Measurements from ENCODE around the gene FSTL4. TPM values are rescaled to one million over a fixed set of nuclear protein-coding genes. Genes with fewer than 3 reads are reported as not detected.

Gene FSTL4
- polyA plus RNA-seq, 1 donor from 2014 or later, result 0.57 TPM

DNA sequence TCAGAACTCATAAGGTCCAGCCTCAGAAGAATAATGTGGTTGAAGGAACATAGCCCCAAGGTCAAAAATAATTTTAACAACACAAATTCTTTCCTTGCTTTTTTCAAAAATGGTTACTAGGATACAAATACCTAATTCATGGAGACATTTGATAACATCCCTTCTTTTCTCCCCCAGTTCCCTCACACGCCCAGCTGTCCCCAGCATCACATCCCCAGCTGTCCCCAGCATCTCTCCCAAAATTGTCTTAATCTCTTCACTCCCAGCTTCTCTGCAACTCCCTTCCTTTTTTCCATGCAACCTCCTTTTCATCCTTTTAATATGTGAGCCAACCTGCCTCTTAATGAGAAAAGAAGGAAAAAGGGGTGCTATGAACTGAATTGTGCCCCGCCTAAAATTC, 77.8 kb downstream of the FSTL4 start:
- TF ChIP-seq POLR2AphosphoS5 (IDR thresholded peaks at IDR 0.05), result no peak
- no peak for TF ChIP-seq SMC3 (conservative IDR thresholded peaks at IDR 0.05; ENCODE audit: poor library complexity)
- TF ChIP-seq TAF1 (IDR thresholded peaks at IDR 0.05; ENCODE audit: low read depth), result no peak
- TF ChIP-seq, protein P1, sequence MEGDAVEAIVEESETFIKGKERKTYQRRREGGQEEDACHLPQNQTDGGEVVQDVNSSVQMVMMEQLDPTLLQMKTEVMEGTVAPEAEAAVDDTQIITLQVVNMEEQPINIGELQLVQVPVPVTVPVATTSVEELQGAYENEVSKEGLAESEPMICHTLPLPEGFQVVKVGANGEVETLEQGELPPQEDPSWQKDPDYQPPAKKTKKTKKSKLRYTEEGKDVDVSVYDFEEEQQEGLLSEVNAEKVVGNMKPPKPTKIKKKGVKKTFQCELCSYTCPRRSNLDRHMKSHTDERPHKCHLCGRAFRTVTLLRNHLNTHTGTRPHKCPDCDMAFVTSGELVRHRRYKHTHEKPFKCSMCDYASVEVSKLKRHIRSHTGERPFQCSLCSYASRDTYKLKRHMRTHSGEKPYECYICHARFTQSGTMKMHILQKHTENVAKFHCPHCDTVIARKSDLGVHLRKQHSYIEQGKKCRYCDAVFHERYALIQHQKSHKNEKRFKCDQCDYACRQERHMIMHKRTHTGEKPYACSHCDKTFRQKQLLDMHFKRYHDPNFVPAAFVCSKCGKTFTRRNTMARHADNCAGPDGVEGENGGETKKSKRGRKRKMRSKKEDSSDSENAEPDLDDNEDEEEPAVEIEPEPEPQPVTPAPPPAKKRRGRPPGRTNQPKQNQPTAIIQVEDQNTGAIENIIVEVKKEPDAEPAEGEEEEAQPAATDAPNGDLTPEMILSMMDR (IDR thresholded peaks at IDR 0.05; ENCODE audit: poor library complexity, severe bottlenecking), result no peak
- TF ChIP-seq RAD21 (conservative IDR thresholded peaks at IDR 0.05), result no peak
- TF ChIP-seq MXI1 (conservative IDR thresholded peaks at IDR 0.05; ENCODE audit: poor library complexity, severe bottlenecking), result no peak
- no peak for TF ChIP-seq EZH2 (IDR thresholded peaks at IDR 0.05; ENCODE audit: borderline replicate concordance, insufficient read depth, low read length, poor library complexity, severe bottlenecking)
- TF ChIP-seq, protein P2, sequence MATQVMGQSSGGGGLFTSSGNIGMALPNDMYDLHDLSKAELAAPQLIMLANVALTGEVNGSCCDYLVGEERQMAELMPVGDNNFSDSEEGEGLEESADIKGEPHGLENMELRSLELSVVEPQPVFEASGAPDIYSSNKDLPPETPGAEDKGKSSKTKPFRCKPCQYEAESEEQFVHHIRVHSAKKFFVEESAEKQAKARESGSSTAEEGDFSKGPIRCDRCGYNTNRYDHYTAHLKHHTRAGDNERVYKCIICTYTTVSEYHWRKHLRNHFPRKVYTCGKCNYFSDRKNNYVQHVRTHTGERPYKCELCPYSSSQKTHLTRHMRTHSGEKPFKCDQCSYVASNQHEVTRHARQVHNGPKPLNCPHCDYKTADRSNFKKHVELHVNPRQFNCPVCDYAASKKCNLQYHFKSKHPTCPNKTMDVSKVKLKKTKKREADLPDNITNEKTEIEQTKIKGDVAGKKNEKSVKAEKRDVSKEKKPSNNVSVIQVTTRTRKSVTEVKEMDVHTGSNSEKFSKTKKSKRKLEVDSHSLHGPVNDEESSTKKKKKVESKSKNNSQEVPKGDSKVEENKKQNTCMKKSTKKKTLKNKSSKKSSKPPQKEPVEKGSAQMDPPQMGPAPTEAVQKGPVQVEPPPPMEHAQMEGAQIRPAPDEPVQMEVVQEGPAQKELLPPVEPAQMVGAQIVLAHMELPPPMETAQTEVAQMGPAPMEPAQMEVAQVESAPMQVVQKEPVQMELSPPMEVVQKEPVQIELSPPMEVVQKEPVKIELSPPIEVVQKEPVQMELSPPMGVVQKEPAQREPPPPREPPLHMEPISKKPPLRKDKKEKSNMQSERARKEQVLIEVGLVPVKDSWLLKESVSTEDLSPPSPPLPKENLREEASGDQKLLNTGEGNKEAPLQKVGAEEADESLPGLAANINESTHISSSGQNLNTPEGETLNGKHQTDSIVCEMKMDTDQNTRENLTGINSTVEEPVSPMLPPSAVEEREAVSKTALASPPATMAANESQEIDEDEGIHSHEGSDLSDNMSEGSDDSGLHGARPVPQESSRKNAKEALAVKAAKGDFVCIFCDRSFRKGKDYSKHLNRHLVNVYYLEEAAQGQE (IDR thresholded peaks at IDR 0.05; ENCODE audit: borderline replicate concordance), result no peak
- no peak for TF ChIP-seq EP300 (conservative IDR thresholded peaks at IDR 0.05; ENCODE audit: poor library complexity, severe bottlenecking)
- H3K9me2 ChIP-seq (ENCODE audit: insufficient read depth, low read length), result no peaks in the 10 kb centered on the region

DNA sequence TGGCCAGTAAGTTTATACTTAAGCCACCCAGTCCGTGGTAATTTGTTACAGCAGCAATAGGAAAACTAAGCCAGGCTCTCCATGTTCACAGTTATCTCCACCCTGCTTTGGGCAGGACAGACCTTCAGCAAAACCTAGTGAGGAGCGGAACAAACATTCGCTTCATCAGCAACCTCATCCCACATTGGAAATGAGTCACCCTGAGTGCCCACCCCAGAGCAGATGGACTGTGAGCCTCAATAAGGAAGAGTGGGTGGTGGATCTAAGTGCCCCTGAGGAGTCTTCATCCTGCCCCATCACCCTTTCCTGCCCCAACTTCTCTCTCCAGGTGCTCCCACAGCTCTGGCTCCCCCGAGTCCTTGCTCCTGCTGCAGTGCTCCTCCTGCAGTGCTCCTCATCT, 78.8 kb downstream of the FSTL4 start:
- Histone ChIP-seq H2AFZ (ENCODE audit: low read depth, low read length) (no peak overlapping the region), H3K9me3 (ENCODE audit: low read length) (no peaks in the 10 kb centered on the region), H3K79me2 (replicated peaks; ENCODE audit: insufficient read depth, low read length) (no peaks in the 10 kb centered on the region), H3K4me3 (ENCODE audit: low read length) (no peak overlapping the region), H3K36me3 (ENCODE audit: insufficient read depth, low read length) (no peaks in the 10 kb centered on the region), H3K9me2 (ENCODE audit: insufficient read depth, low read length) (no peaks in the 10 kb centered on the region), H3K27me3 (ENCODE audit: insufficient read depth, low read depth, low read length) (no peaks in the 10 kb centered on the region), H3K9ac (ENCODE audit: low read length) (no peak overlapping the region), H3F3A (ENCODE audit: insufficient read depth, low read length, poor library complexity, severe bottlenecking) (no peaks in the 10 kb centered on the region), H4K20me1 (ENCODE audit: insufficient read depth) (no peaks in the 10 kb centered on the region), H3K4me2 (ENCODE audit: low read length) (no peak overlapping the region), H3K27ac (ENCODE audit: low read length) (no peak overlapping the region)
- TF ChIP-seq SMC3 (conservative IDR thresholded peaks at IDR 0.05; ENCODE audit: poor library complexity), result no peak
- no peak for TF ChIP-seq EP300 (conservative IDR thresholded peaks at IDR 0.05; ENCODE audit: poor library complexity, severe bottlenecking)
- TF ChIP-seq EZH2 (IDR thresholded peaks at IDR 0.05; ENCODE audit: borderline replicate concordance, insufficient read depth, low read length, poor library complexity, severe bottlenecking), result no peak
- TF ChIP-seq POLR2AphosphoS5 (IDR thresholded peaks at IDR 0.05), result no peak
- TF ChIP-seq RAD21 (conservative IDR thresholded peaks at IDR 0.05), result no peak
- TF ChIP-seq, protein P1 (IDR thresholded peaks at IDR 0.05; ENCODE audit: poor library complexity, severe bottlenecking), result no peak
- TF ChIP-seq MXI1 (conservative IDR thresholded peaks at IDR 0.05; ENCODE audit: poor library complexity, severe bottlenecking), result no peak
- TF ChIP-seq, protein P2 (IDR thresholded peaks at IDR 0.05; ENCODE audit: borderline replicate concordance), result no peak
- TF ChIP-seq TAF1 (IDR thresholded peaks at IDR 0.05; ENCODE audit: low read depth), result no peak

More for the DNA sequence above, 77.8 kb downstream of the FSTL4 start:
- Histone ChIP-seq H3K36me3 (ENCODE audit: insufficient read depth, low read length) (no peaks in the 10 kb centered on the region), H3K4me3 (ENCODE audit: low read length) (no peak overlapping the region), H3F3A (ENCODE audit: insufficient read depth, low read length, poor library complexity, severe bottlenecking) (no peaks in the 10 kb centered on the region), H3K27ac (ENCODE audit: low read length) (no peak overlapping the region), H2AFZ (ENCODE audit: low read depth, low read length) (no peak overlapping the region), H3K4me2 (ENCODE audit: low read length) (no peak overlapping the region), H4K20me1 (ENCODE audit: insufficient read depth) (no peaks in the 10 kb centered on the region), H3K9me3 (ENCODE audit: low read length) (no peaks in the 10 kb centered on the region), H3K79me2 (replicated peaks; ENCODE audit: insufficient read depth, low read length) (no peaks in the 10 kb centered on the region), H3K9ac (ENCODE audit: low read length) (no peak overlapping the region), H3K27me3 (ENCODE audit: insufficient read depth, low read depth, low read length) (no peaks in the 10 kb centered on the region)

All from neural cell (in vitro differentiated cells).